ENCODE data around the gene CDH4.

The CDH4 gene

GRCh38 chr20:61645732-61646131 is 393.7 kb downstream of the CDH4 start:
- no peak overlapping the region for H3K9ac ChIP-seq (ENCODE audit: low read depth, low read length)
- H3K36me3 ChIP-seq (ENCODE audit: control insufficient read depth, insufficient read depth, low read length) = no peaks in the 10 kb centered on the region
- H3K4me3 ChIP-seq (ENCODE audit: low read depth, low read length) = no peak overlapping the region
- H3K9me3 ChIP-seq (ENCODE audit: control insufficient read depth, insufficient read depth, low read length) = no peaks in the 10 kb centered on the region
- no peaks in the 10 kb centered on the region for H3K4me1 ChIP-seq (ENCODE audit: control insufficient read depth, insufficient read depth, low read length)
- H3K27me3 ChIP-seq (ENCODE audit: control insufficient read depth, insufficient read depth, low read length) = no peaks in the 10 kb centered on the region

- Histone ChIP-seq H3K36me3 (ENCODE audit: control insufficient read depth, insufficient read depth, low read length) (no peaks in the 10 kb centered on the region), H3K4me3 (ENCODE audit: low read depth, low read length) (no peak overlapping the region), H3K9me3 (ENCODE audit: control insufficient read depth, insufficient read depth, low read length) (no peaks in the 10 kb centered on the region), H3K4me1 (ENCODE audit: control insufficient read depth, insufficient read depth, low read length) (no peaks in the 10 kb centered on the region), H3K27me3 (ENCODE audit: control insufficient read depth, insufficient read depth, low read length) (no peaks in the 10 kb centered on the region), H3K9ac (ENCODE audit: low read depth, low read length) (no peak overlapping the region)
Observed at GRCh38 chr20:61646453-61646852, 394.4 kb downstream of the CDH4 start.

GRCh38 chr20:61646986-61647385 is 394.9 kb downstream of the CDH4 start:
- Histone ChIP-seq H3K4me3 (ENCODE audit: low read depth, low read length) (no peak overlapping the region), H3K36me3 (ENCODE audit: control insufficient read depth, insufficient read depth, low read length) (no peaks in the 10 kb centered on the region), H3K9ac (ENCODE audit: low read depth, low read length) (no peak overlapping the region), H3K4me1 (ENCODE audit: control insufficient read depth, insufficient read depth, low read length) (no peaks in the 10 kb centered on the region), H3K9me3 (ENCODE audit: control insufficient read depth, insufficient read depth, low read length) (no peaks in the 10 kb centered on the region), H3K27me3 (ENCODE audit: control insufficient read depth, insufficient read depth, low read length) (no peaks in the 10 kb centered on the region)

- H3K9me3 ChIP-seq (ENCODE audit: control insufficient read depth, insufficient read depth, low read length) = no peaks in the 10 kb centered on the region
- no peaks in the 10 kb centered on the region for H3K36me3 ChIP-seq (ENCODE audit: control insufficient read depth, insufficient read depth, low read length)
- H3K9ac ChIP-seq (ENCODE audit: low read depth, low read length) = no peak overlapping the region
- no peaks in the 10 kb centered on the region for H3K4me1 ChIP-seq (ENCODE audit: control insufficient read depth, insufficient read depth, low read length)
- no peak overlapping the region for H3K4me3 ChIP-seq (ENCODE audit: low read depth, low read length)
- no peaks in the 10 kb centered on the region for H3K27me3 ChIP-seq (ENCODE audit: control insufficient read depth, insufficient read depth, low read length)
Observed at GRCh38 chr20:61647702-61648101, 395.6 kb downstream of the CDH4 start.

- Histone ChIP-seq H3K4me1 (ENCODE audit: control insufficient read depth, insufficient read depth, low read length) (no peaks in the 10 kb centered on the region), H3K9ac (ENCODE audit: low read depth, low read length) (no peak overlapping the region), H3K4me3 (ENCODE audit: low read depth, low read length) (no peak overlapping the region), H3K36me3 (ENCODE audit: control insufficient read depth, insufficient read depth, low read length) (no peaks in the 10 kb centered on the region), H3K27me3 (ENCODE audit: control insufficient read depth, insufficient read depth, low read length) (no peaks in the 10 kb centered on the region), H3K9me3 (ENCODE audit: control insufficient read depth, insufficient read depth, low read length) (no peaks in the 10 kb centered on the region)
Observed at GRCh38 chr20:61649105-61649859, 397.2 kb downstream of the CDH4 start.

GRCh38 chr20:61649860-61650162 is 397.8 kb downstream of the CDH4 start:
- Histone ChIP-seq H3K36me3 (ENCODE audit: control insufficient read depth, insufficient read depth, low read length) (no peaks in the 10 kb centered on the region), H3K4me3 (ENCODE audit: low read depth, low read length) (no peak overlapping the region), H3K9me3 (ENCODE audit: control insufficient read depth, insufficient read depth, low read length) (no peaks in the 10 kb centered on the region), H3K27me3 (ENCODE audit: control insufficient read depth, insufficient read depth, low read length) (no peaks in the 10 kb centered on the region), H3K4me1 (ENCODE audit: control insufficient read depth, insufficient read depth, low read length) (no peaks in the 10 kb centered on the region), H3K9ac (ENCODE audit: low read depth, low read length) (no peak overlapping the region)

- Histone ChIP-seq H3K27me3 (ENCODE audit: control insufficient read depth, insufficient read depth, low read length) (no peaks in the 10 kb centered on the region), H3K4me3 (ENCODE audit: low read depth, low read length) (no peak overlapping the region), H3K9ac (ENCODE audit: low read depth, low read length) (no peak overlapping the region), H3K4me1 (ENCODE audit: control insufficient read depth, insufficient read depth, low read length) (no peaks in the 10 kb centered on the region), H3K36me3 (ENCODE audit: control insufficient read depth, insufficient read depth, low read length) (no peaks in the 10 kb centered on the region), H3K9me3 (ENCODE audit: control insufficient read depth, insufficient read depth, low read length) (no peaks in the 10 kb centered on the region)
Observed at GRCh38 chr20:61650912-61651733, 399.1 kb downstream of the CDH4 start.

- no peak overlapping the region for H3K9ac ChIP-seq (ENCODE audit: low read depth, low read length)
- H3K27me3 ChIP-seq (ENCODE audit: control insufficient read depth, insufficient read depth, low read length) = no peaks in the 10 kb centered on the region
- H3K4me3 ChIP-seq (ENCODE audit: low read depth, low read length) = no peak overlapping the region
- H3K9me3 ChIP-seq (ENCODE audit: control insufficient read depth, insufficient read depth, low read length) = no peaks in the 10 kb centered on the region
- H3K36me3 ChIP-seq (ENCODE audit: control insufficient read depth, insufficient read depth, low read length) = no peaks in the 10 kb centered on the region
- no peaks in the 10 kb centered on the region for H3K4me1 ChIP-seq (ENCODE audit: control insufficient read depth, insufficient read depth, low read length)
Observed at GRCh38 chr20:61652146-61652545, 400.1 kb downstream of the CDH4 start.

- no peaks in the 10 kb centered on the region for H3K27me3 ChIP-seq (ENCODE audit: control insufficient read depth, insufficient read depth, low read length)
- no peak overlapping the region for H3K9ac ChIP-seq (ENCODE audit: low read depth, low read length)
- no peaks in the 10 kb centered on the region for H3K4me1 ChIP-seq (ENCODE audit: control insufficient read depth, insufficient read depth, low read length)
- no peak overlapping the region for H3K4me3 ChIP-seq (ENCODE audit: low read depth, low read length)
- no peaks in the 10 kb centered on the region for H3K9me3 ChIP-seq (ENCODE audit: control insufficient read depth, insufficient read depth, low read length)
- H3K36me3 ChIP-seq (ENCODE audit: control insufficient read depth, insufficient read depth, low read length) = no peaks in the 10 kb centered on the region
Observed at GRCh38 chr20:61654726-61655125, 402.7 kb downstream of the CDH4 start.

GRCh38 chr20:61655591-61655990 is 403.5 kb downstream of the CDH4 start:
- H3K36me3 ChIP-seq (ENCODE audit: control insufficient read depth, insufficient read depth, low read length) = no peaks in the 10 kb centered on the region
- H3K4me3 ChIP-seq (ENCODE audit: low read depth, low read length) = no peak overlapping the region
- no peaks in the 10 kb centered on the region for H3K9me3 ChIP-seq (ENCODE audit: control insufficient read depth, insufficient read depth, low read length)
- no peaks in the 10 kb centered on the region for H3K4me1 ChIP-seq (ENCODE audit: control insufficient read depth, insufficient read depth, low read length)
- H3K9ac ChIP-seq (ENCODE audit: low read depth, low read length) = no peak overlapping the region
- H3K27me3 ChIP-seq (ENCODE audit: control insufficient read depth, insufficient read depth, low read length) = no peaks in the 10 kb centered on the region

- Histone ChIP-seq H3K4me1 (ENCODE audit: control insufficient read depth, insufficient read depth, low read length) (no peaks in the 10 kb centered on the region), H3K27me3 (ENCODE audit: control insufficient read depth, insufficient read depth, low read length) (no peaks in the 10 kb centered on the region), H3K9me3 (ENCODE audit: control insufficient read depth, insufficient read depth, low read length) (no peaks in the 10 kb centered on the region), H3K4me3 (ENCODE audit: low read depth, low read length) (no peak overlapping the region), H3K36me3 (ENCODE audit: control insufficient read depth, insufficient read depth, low read length) (no peaks in the 10 kb centered on the region), H3K9ac (ENCODE audit: low read depth, low read length) (no peak overlapping the region)
Observed at GRCh38 chr20:61656198-61656597, 404.1 kb downstream of the CDH4 start.

GRCh38 chr20:61657721-61658377 is 405.8 kb downstream of the CDH4 start:
- H3K27me3 ChIP-seq (ENCODE audit: control insufficient read depth, insufficient read depth, low read length) = no peaks in the 10 kb centered on the region
- no peaks in the 10 kb centered on the region for H3K9me3 ChIP-seq (ENCODE audit: control insufficient read depth, insufficient read depth, low read length)
- H3K9ac ChIP-seq (ENCODE audit: low read depth, low read length) = no peak overlapping the region
- no peaks in the 10 kb centered on the region for H3K4me1 ChIP-seq (ENCODE audit: control insufficient read depth, insufficient read depth, low read length)
- no peaks in the 10 kb centered on the region for H3K36me3 ChIP-seq (ENCODE audit: control insufficient read depth, insufficient read depth, low read length)
- H3K4me3 ChIP-seq (ENCODE audit: low read depth, low read length) = no peak overlapping the region
